T-helper 2 cell treated with Interferon-gamma antibody and Interleukin-4, amounts not matched to agents 5 μg/mL and 100 μg/mL, for 36 hours (primary cell): ENCODE data around the gene ERCC8.
"Not testable (repeated sequence)": the region's sequence is repeated elsewhere in the genome, so short reads cannot be mapped to it uniquely, and the experiment has no call there.

ENCODE experiments used
- DNase-seq: peaks from one replicate; pipeline ENCODE4 v3.0.0; 2021; ENCODE audit warnings: low spot score
- H3K27ac Mint-ChIP-seq: one replicate; pipeline ENCODE4 v1.8.0; 2021; ENCODE audit warnings: mild to moderate bottlenecking, mixed read lengths
- H3K27me3 Mint-ChIP-seq: one replicate; pipeline ENCODE4 v1.8.0; 2021; ENCODE audit warnings: low read depth, mixed read lengths
- H3K36me3 Mint-ChIP-seq: one replicate; pipeline ENCODE4 v1.8.0; 2021; ENCODE audit warnings: low read depth, mixed read lengths
- H3K4me1 Mint-ChIP-seq: one replicate; pipeline ENCODE4 v1.8.0; 2021; ENCODE audit warnings: low read depth, mixed read lengths
- H3K4me3 Mint-ChIP-seq: one replicate; pipeline ENCODE4 v1.8.0; 2022; ENCODE audit warnings: mild to moderate bottlenecking, moderate library complexity, mixed read lengths
- H3K9me3 Mint-ChIP-seq: one replicate; pipeline ENCODE4 v1.8.0; 2021; ENCODE audit warnings: mixed read lengths

The ERCC8 gene

DNA sequence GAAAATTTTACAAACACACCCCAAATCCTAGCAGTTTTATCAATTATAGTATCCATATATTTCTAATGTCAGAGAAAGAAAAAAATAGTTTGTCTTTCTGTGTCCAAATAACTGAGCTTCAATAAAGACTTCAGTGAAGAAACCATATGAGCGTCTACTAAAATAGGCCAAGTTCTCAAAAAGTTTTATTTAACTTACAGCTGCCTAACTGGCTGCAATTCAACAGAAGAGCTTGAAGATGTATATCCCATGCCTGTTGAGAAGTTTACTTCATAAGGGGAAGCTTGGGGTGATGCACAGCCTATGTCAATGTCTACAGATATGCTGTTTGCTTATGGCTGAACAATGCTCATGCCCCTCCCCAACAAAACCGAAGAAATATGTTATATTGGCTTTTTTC, 57.1 kb downstream of the ERCC8 start:
- Mint-ChIP-seq H3K4me3 (no peak overlapping the region), H3K4me1 (no peaks in the 10 kb centered on the region), H3K27ac (no peak overlapping the region), H3K27me3 (no peaks in the 10 kb centered on the region), H3K9me3 (no peaks in the 10 kb centered on the region), H3K36me3 (peaks cover 5% of the 10 kb centered on the region)
- no peak for DNase-seq

DNA sequence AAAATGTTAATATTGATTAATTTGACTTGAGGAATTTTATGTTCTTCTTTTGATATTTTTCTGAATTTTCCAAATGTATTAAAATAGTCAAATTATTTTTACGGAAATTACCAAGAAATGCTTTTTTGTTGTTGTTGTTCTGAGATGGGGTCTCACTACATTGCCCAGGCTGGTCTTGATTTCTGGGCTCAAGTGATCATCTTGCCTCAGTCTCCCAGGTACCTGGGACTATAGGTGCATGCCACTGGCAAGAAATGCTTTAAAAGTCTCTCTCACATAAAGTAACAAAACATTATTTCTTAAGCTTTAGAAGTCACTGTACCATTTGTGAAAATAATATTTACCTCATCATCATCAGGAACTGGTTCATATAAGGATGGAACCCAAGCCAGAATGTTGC, 57.8 kb downstream of the ERCC8 start:
- Mint-ChIP-seq H3K9me3 (no peaks in the 10 kb centered on the region), H3K36me3 (peaks cover 5% of the 10 kb centered on the region)

DNA sequence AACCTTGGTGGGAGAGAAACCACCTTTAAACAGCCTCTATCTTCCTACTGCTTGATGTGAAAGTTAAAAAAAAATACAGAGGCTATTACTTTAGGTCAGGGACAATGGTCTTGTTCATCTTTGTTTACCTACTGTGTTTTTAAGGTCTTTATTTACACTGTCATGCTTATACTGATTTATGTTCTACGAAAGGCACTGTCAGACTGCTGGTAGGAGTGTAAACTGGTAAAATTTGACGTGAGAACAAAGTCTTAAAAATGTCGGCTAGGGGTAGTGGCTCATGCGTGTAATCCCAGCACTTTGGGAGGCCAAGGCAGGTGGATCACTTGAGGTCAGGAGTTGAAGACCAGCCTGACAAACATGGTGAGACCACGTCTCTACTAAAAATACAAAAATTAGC, 58.7 kb downstream of the ERCC8 start:
- H3K9me3 Mint-ChIP-seq, result no peaks in the 10 kb centered on the region
- H3K27me3 Mint-ChIP-seq, result no peaks in the 10 kb centered on the region
- no peak for DNase-seq
- H3K36me3 Mint-ChIP-seq, result peaks cover 2% of the 10 kb centered on the region
- H3K4me3 Mint-ChIP-seq, result no peak overlapping the region
- H3K27ac Mint-ChIP-seq, result no peak overlapping the region
- H3K4me1 Mint-ChIP-seq, result no peaks in the 10 kb centered on the region

More for the DNA sequence above, 57.8 kb downstream of the ERCC8 start:
- H3K27ac Mint-ChIP-seq, result no peak overlapping the region
- no peak for DNase-seq
- no peaks in the 10 kb centered on the region for H3K27me3 Mint-ChIP-seq
- no peaks in the 10 kb centered on the region for H3K4me1 Mint-ChIP-seq
- no peak overlapping the region for H3K4me3 Mint-ChIP-seq

DNA sequence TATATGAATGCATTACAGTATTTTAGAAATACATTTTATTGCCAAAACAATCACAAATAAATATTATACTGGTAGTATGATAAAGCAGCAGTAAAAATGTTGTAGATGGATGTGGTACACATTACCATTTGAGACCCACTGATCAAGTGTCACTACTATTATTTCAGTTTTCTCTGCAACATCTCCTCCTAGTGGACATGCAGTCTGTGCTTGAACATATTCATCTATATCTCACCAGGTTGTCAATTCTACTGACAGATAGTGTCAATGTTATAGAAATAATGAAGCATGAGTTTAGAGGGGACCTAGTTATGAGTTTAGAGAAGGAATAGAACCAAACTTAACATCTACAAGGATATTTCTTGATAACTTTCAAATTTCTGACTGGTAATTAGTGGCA, 61.6 kb downstream of the ERCC8 start:
- Mint-ChIP-seq H3K27me3 (no peaks in the 10 kb centered on the region), H3K9me3 (peaks cover 15% of the 10 kb centered on the region), H3K4me1 (no peaks in the 10 kb centered on the region)

DNA sequence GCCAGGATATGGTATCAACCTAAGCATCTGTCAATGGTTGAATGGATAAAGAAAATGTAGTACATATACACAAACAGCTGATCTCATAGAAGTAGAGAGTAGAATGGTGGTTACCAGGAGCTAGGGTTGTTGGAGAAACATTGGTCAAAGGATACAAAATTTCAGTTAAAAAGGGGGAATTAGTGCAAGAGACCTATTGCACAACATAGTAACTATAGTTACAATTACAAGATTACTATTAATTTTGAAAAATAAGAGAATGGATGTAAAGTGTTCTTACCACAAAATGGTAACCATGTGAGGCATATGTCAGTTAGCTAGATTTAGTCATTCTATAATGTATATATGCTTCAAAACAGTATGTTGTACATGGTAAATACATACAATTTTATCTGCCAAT, 72.0 kb downstream of the ERCC8 start:
- Mint-ChIP-seq H3K36me3 (peaks cover 5% of the 10 kb centered on the region), H3K9me3 (peaks cover 17% of the 10 kb centered on the region), H3K27me3 (no peaks in the 10 kb centered on the region), H3K4me3 (no peak overlapping the region), H3K4me1 (no peaks in the 10 kb centered on the region), H3K27ac (no peak overlapping the region)
- no peak for DNase-seq

More for the DNA sequence above, 61.6 kb downstream of the ERCC8 start:
- no peak for DNase-seq
- H3K4me3 Mint-ChIP-seq, result no peak overlapping the region
- no peak overlapping the region for H3K27ac Mint-ChIP-seq
- peaks cover 2% of the 10 kb centered on the region for H3K36me3 Mint-ChIP-seq

DNA sequence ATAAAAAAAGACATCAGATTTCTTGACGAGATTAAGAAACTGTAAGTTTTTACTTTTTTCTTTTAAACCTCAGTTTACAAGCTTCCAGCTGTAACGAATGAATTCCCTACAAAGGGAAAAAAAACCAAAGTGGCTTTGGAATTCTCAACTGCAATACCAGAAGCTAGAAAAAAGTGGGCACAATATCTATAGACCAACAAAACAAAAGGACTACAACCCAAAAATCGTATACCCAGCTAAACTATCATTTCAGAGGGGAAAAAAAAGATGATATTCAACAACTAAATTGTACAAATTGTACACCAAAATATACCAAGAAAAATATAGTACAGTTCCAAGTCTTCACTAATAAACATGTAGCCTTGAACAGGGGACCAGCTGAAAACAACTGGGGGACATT, 74.0 kb downstream of the ERCC8 start:
- no peaks in the 10 kb centered on the region for H3K27me3 Mint-ChIP-seq
- peaks cover 17% of the 10 kb centered on the region for H3K9me3 Mint-ChIP-seq
- no peak overlapping the region for H3K4me3 Mint-ChIP-seq
- no peak overlapping the region for H3K27ac Mint-ChIP-seq
- no peak for DNase-seq
- H3K4me1 Mint-ChIP-seq, result no peaks in the 10 kb centered on the region
- H3K36me3 Mint-ChIP-seq, result peaks cover 5% of the 10 kb centered on the region

DNA sequence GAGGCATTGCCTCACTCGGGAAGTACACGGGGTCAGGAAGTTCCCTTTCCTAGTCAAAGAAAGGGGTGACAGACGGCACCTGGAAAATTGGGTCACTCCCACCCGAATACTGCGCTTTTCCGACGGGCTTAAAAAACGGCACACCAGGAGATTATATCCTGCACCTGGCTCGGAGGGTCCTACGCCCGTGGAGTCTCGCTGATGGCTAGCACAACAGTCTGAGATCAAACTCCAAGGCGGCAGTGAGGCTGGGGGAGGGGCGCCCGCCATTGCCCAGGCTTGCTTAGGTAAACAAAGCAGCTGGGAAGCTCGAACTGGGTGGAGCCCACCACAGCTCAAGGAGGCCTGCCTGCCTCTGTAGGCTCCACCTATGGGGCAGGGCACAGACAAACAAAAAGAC, 84.3 kb downstream of the ERCC8 start:
- DNase-seq, H3K27me3 Mint-ChIP-seq, H3K9me3 Mint-ChIP-seq, H3K4me3 Mint-ChIP-seq, H3K4me1 Mint-ChIP-seq, H3K36me3 Mint-ChIP-seq, H3K27ac Mint-ChIP-seq: not testable (repeated sequence)

DNA sequence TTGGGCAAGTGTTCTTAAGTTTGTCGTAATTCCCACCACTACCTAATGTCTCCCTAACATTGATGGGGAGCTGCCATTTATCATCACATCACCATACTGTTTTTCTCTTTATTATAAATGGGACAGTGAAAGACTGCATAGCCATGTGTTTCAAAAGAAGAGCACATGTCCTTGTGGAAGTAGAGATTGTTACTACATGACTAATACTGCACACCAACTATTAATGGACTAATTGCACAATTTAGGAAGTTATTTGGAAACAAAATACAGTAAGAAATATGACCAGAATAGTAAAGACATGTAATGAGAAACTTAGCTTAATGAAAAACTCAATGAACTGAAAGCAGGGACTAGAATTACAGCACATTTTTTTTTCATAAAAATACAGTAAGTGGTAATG, 88.8 kb downstream of the ERCC8 start:
- H3K4me3 Mint-ChIP-seq, result no peak overlapping the region
- no peaks in the 10 kb centered on the region for H3K27me3 Mint-ChIP-seq
- H3K27ac Mint-ChIP-seq, result no peak overlapping the region
- peaks cover 4% of the 10 kb centered on the region for H3K9me3 Mint-ChIP-seq
- DNase-seq, result no peak
- no peaks in the 10 kb centered on the region for H3K36me3 Mint-ChIP-seq
- H3K4me1 Mint-ChIP-seq, result no peaks in the 10 kb centered on the region

DNA sequence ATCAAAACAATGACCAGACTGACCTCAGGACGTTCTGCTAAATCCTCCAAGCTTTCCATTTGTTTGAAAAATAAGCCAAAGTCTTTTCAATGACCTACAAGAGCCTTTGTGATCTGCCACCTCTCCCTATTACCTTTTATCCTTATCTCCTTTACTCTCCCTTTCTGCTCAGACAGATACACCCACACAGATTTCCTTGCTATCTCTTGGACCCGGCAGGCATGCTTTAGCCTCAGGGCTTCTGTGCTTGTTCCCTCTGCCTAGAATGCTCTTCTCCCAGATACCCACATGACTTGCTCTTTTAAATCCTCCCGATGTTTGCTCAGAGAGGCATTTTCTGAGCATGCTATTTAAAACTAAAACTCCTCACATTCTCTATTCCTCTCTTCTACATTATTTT, 91.9 kb downstream of the ERCC8 start:
- peaks cover 2% of the 10 kb centered on the region for H3K27me3 Mint-ChIP-seq
- no peaks in the 10 kb centered on the region for H3K4me1 Mint-ChIP-seq
- no peaks in the 10 kb centered on the region for H3K9me3 Mint-ChIP-seq
- no peak overlapping the region for H3K27ac Mint-ChIP-seq
- no peaks in the 10 kb centered on the region for H3K36me3 Mint-ChIP-seq
- no peak for DNase-seq
- no peak overlapping the region for H3K4me3 Mint-ChIP-seq

DNA sequence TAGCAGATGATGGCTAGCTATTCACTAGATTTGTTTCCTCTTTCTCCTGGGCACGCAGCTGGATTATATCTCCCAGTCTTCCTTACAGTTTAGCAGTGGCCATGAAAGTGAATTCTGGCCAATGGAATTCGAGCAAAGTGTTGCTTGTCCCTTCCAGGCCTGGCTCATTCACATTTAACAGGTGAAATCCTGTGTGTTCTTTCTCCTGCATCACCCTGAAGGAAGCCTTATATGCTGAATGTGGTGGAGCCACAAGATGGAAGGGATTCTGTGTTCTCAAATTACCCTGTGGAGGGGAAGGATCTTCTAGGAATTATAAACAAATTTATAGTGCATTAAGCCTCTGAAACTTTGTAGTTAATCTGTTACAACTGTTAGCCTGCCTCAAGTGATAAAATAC, 92.6 kb downstream of the ERCC8 start:
- no peaks in the 10 kb centered on the region for H3K9me3 Mint-ChIP-seq
- no peaks in the 10 kb centered on the region for H3K36me3 Mint-ChIP-seq
- peaks cover 5% of the 10 kb centered on the region for H3K27me3 Mint-ChIP-seq
- no peak for DNase-seq
- H3K27ac Mint-ChIP-seq, result no peak overlapping the region
- no peaks in the 10 kb centered on the region for H3K4me1 Mint-ChIP-seq
- H3K4me3 Mint-ChIP-seq, result no peak overlapping the region

DNA sequence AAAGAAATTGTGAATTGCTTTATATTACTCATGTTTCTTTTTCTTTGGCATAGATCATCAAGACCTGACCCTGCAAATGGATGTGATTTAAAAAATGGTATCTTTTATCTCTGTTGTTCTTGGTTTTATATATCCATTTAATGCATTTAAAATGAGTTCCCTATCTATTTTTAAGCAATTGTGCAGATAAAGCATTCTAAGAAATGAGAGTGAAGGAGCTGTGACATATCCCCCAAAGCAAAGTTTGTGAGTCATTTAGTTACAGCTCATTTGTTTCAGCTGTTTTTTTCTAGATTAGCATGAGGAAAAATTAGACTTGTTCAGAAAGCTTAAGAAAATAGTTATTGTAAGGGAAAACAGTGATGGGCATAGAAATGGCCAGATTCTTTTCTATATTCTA, 93.2 kb downstream of the ERCC8 start:
- Mint-ChIP-seq H3K27me3 (peaks cover 10% of the 10 kb centered on the region), H3K9me3 (no peaks in the 10 kb centered on the region), H3K27ac (no peak overlapping the region), H3K4me3 (no peak overlapping the region), H3K4me1 (no peaks in the 10 kb centered on the region), H3K36me3 (no peaks in the 10 kb centered on the region)
- DNase-seq, result no peak

DNA sequence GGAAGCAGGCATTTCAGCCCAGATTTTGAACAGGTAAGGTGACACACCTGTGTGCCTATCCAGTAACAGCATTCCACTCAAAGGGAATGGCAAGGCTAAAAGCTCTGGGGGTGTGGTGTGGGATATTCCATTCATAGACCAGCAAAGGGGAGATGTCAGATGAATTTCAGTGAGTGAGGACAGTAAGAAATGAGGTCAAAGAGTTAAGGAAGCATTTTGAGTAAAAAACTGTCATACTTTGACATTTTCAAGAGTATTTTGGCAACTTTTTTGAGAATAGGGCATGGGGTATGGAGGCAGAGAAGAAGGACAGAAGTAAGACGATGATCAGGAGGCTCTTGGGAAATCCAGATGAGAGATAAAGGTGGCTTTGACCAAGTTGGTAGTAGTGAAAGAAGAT, 98.6 kb downstream of the ERCC8 start:
- Mint-ChIP-seq H3K4me1 (peaks cover 5% of the 10 kb centered on the region), H3K36me3 (no peaks in the 10 kb centered on the region), H3K9me3 (no peaks in the 10 kb centered on the region), H3K27ac (no peak overlapping the region), H3K4me3 (no peak overlapping the region), H3K27me3 (peaks cover 53% of the 10 kb centered on the region)
- DNase-seq, result no peak

DNA sequence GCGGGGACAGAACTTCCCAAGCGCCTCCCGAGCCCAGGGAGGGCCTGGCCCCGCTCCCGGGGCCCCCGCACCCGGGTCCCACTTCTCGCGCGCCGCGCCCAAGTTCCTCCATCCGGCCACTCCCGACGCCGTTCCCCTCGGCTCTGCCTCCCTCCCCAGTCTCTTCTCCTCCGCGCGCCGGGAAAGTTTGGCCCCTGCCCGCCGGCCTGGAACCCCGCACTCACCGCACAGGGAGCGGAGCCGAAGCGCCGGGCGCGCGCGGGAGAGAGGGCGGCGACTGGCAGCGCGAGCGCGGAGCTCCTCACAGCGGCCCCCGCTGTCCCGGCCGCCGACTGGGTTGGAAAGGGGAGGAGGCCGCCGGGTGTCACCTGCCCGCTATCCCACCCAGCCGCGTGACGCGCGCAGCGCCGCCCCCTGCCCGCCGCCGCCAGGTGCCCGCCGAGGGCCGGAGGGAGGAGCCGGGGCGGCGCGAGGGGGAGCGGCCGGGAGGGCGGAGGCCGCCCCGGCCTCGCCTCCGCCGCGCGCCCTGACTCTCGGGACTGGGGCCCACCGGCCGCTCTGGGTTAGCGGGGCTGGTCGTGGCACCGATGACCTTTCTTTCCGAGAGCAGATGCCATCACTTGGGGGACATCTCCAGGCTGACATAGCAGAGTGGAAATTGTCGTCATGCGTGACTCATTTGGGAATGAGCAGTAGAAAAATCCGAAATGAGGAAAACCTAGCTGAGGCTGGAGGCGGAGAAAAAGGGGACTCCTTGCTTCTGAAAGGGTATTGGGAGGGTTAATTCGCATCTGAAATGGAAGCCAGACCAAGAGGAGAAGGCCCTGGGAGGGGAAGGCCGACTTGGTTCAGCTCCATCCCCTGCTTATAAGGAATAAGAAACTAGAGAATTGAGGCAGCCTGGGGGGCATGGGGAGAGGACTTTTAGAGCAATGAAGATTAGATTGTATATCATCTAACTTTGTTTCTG, 100.6 kb downstream of the ERCC8 start, which contains the start of gene ELOVL7:
Gene ELOVL7, minus strand, starts transcription at position 334 of the 970 bp plus-strand sequence. CDS start 56,872 bp downstream, outside the sequence.
- H3K4me1 Mint-ChIP-seq, result peaks cover 5% of the 10 kb centered on the region
- no peaks in the 10 kb centered on the region for H3K9me3 Mint-ChIP-seq
- H3K4me3 Mint-ChIP-seq, result peak within 1 kb of the TSS; percentile 80
- peak within 1 kb of the TSS; percentile 31 for H3K27ac Mint-ChIP-seq
- peaks cover 62% of the 10 kb centered on the region for H3K27me3 Mint-ChIP-seq
- peak; percentile 48 for DNase-seq
- no peaks in the 10 kb centered on the region for H3K36me3 Mint-ChIP-seq

DNA sequence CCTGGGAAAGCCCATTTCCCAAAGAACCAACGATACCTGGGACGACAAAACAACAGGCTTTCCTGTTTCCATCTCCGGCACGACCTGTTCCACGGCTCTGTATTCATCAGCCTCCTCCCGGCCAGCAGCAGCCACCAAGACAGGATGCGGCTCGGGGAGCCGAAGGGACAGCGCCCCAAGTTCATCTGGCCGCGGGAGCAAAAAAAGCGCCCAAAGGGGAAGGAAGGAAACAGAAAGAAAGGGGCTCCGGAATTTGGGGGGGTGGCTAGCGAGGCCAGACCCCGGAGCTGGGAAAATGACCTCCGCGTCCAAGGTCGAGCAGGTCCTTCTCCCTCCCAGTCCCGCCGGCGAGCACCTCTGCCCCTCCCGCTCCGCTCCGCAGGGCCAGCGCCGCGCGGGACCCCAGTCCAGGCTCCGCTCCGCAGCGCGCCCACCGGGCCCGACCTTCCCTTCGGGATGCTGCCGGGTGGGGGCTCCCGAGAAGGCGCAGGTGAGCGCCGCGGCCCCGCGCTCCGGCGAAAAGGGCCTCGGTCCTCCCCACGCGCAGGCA, 101.4 kb downstream of the ERCC8 start:
- peak overlapping the region; percentile 31 for H3K27ac Mint-ChIP-seq
- peak overlapping the region; percentile 80 for H3K4me3 Mint-ChIP-seq
- peaks cover 62% of the 10 kb centered on the region for H3K27me3 Mint-ChIP-seq
- no peak for DNase-seq
- H3K9me3 Mint-ChIP-seq, result no peaks in the 10 kb centered on the region
- H3K36me3 Mint-ChIP-seq, result no peaks in the 10 kb centered on the region
- peaks cover 5% of the 10 kb centered on the region for H3K4me1 Mint-ChIP-seq
